K562 (cell line): ENCODE data around the gene GLCCI1. TPM values are rescaled to one million over a fixed set of nuclear protein-coding genes. Genes with fewer than 3 reads are reported as not detected.
A peak's percentile ranks its signal among the peaks of the same experiment; 100 is the strongest.

Experiments
- CHD1 ChIP-seq: fragments of 200-600 bp; sonication (generic); IDR thresholded peaks from one replicate; pipeline ENCODE4 v1.6.1; 2012; ENCODE audit warnings: mild to moderate bottlenecking, moderate library complexity, low read length, inconsistent platforms
- CXXC5 ChIP-seq: fragments of 250-450 bp; sonication (Bioruptor Pico); IDR thresholded peaks from 2 replicates; pipeline ENCODE4 v1.8.0; 2022; ENCODE audit warnings: inconsistent platforms, mild to moderate bottlenecking, moderate library complexity
- DEAF1 ChIP-seq: fragments of 450-650 bp; formaldehyde crosslinking; IDR thresholded peaks from 2 replicates; pipeline ENCODE4 v1.4.0; 2020; ENCODE audit warnings: mild to moderate bottlenecking, moderate library complexity
- MGA ChIP-seq: fragments of 450-650 bp; IDR thresholded peaks from 2 replicates; pipeline ENCODE4 v1.6.1; 2016; ENCODE audit warnings: mild to moderate bottlenecking, moderate library complexity
- U2AF1 ChIP-seq: fragments of 200-400 bp; formaldehyde crosslinking; optimal IDR thresholded peaks from 2 replicates; pipeline ENCODE3; 2017; ENCODE audit warnings: mild to moderate bottlenecking, low read depth, low read length, moderate library complexity
- UBTF ChIP-seq, 2 experiments: IDR thresholded peaks; 2 replicates each; pipeline ENCODE4 v1.6.1; 2012; ENCODE audit warnings: improper control_type of control experiment in 2 of 2, low read depth in 2 of 2, low read length in 2 of 2, borderline replicate concordance in 1 of 2
- ZKSCAN8 ChIP-seq: fragments of 200-800 bp; sonication (Bioruptor generic); IDR thresholded peaks from 2 replicates; pipeline ENCODE4 v1.6.1; 2016; ENCODE audit warnings: missing genetic modification characterization, missing compliant biosample characterization
- ZNF449 ChIP-seq: fragments of 250-450 bp; sonication (Bioruptor Pico); IDR thresholded peaks from 2 replicates; pipeline ENCODE4 v1.8.0; 2022; ENCODE audit warnings: moderate library complexity, mild to moderate bottlenecking, inconsistent platforms
- polyA plus RNA-seq, 8 experiments: library from polyadenylated mRNA; depleted of rRNA in 4 of 8; stranded (reverse) in 5 of 8; unstranded in 3 of 8; fragments of >200 nt; fragmentation: Nextera tagmentation in 2 of 8; fragmentation: Illumina TruSeq in 1 of 8; extraction: Ambion mirVana in 2 of 8; extraction: Trizol in 1 of 8; gene quantifications; 2 replicates each; pipeline versions ENCODE4 v1.2.1 to v1.2.3, GENCODE V29; 2011 to 2014; ENCODE audit warnings: inconsistent platforms in 1 of 8, missing spikeins in 1 of 8
- total RNA-seq, 7 experiments: library from RNA; depleted of rRNA in 6 of 7; stranded (reverse); fragments of >200 nt in 6 of 7; fragmentation: Illumina TruSeq in 2 of 7; extraction: Trizol in 2 of 7; gene quantifications; 2 replicates each; pipeline versions ENCODE4 v1.2.1 to v1.2.3, GENCODE V29; 2011 to 2021; ENCODE audit warnings: low replicate concordance in 1 of 7

Gene GLCCI1
- total and polyA plus RNA-seq, 9 of the 15 experiments (the other 6 are each of a cell fraction or from before 2014, with no cell fraction given), result 2.7 to 11.9 (median 7.2) TPM

- peak; percentile 60; the same call in 1 of the 2 replicates for TF ChIP-seq MGA
- TF ChIP-seq ZNF449 (CRISPR knock-in tag), result peak; percentile 92; the same call in 1 of the 2 replicates
- TF ChIP-seq CXXC5 (CRISPR knock-in tag), result peak; percentile 81
- no peak for TF ChIP-seq DEAF1 (CRISPR knock-in tag)
- no peak for TF ChIP-seq ZKSCAN8 (CRISPR knock-in tag)
- peak in 1 of 2 experiments; percentile 65; a peak in 2 of 4 replicates for TF ChIP-seq UBTF (IDR thresholded peaks at IDR 0.05; ENCODE audit: borderline replicate concordance in 1 of 2, low read depth in 2 of 2, low read length in 2 of 2)
- peak; percentile 37 for TF ChIP-seq U2AF1
- peak; percentile 91 for TF ChIP-seq CHD1
Measured at GRCh38 chr7:7968544-7969305, at the start of gene GLCCI1 (continued).
